GM12878 (cell line): ENCODE measurements around the gene NFIX. TPM values are rescaled to one million over a fixed set of nuclear protein-coding genes. Genes with fewer than 3 reads are reported as not detected.
A peak's percentile ranks its signal among the peaks of the same experiment; 100 is the strongest.

Experiments used
- ATAC-seq: fragments of 200-7000 bp; cut with Tn5 transposase; 3 replicates; pipeline ENCODE4 v1.9.1; 2020; ENCODE audit warnings: mild to moderate bottlenecking, moderate library complexity
- BruUV-seq: library from RNA; stranded (reverse); fragments of 400-500 nt; replicated peaks from 2 replicates; lab custom pipeline; 2021; lab: Mats Ljungman, UMichigan
- CTCF ChIA-PET: fragments of 300-600 bp; sonication (Branson Sonifier 250); formaldehyde crosslinking; extraction: SDS; loops from one replicate; lab custom pipeline; 2021; ENCODE audit warnings: inconsistent platforms; lab: Yijun Ruan, JAX
- POLR2A ChIA-PET: fragments of 350-600 bp; formaldehyde crosslinking; extraction: SDS; loops from one replicate; lab custom pipeline; 2021; ENCODE audit warnings: inconsistent platforms; lab: Charles Lee
- RAD21 ChIA-PET: fragments of 300-600 bp; sonication (Branson Sonifier 250); formaldehyde crosslinking; loops from one replicate; lab custom pipeline; 2023; ENCODE audit warnings: antibody characterized with exemption; ENCODE audit not compliant: unreplicated experiment; lab: Charles Lee
- SMC1A ChIA-PET: fragments of 300-600 bp; sonication (Branson Sonifier 250); formaldehyde crosslinking; loops from one replicate; lab custom pipeline; 2023; ENCODE audit not compliant: unreplicated experiment, uncharacterized antibody; lab: Charles Lee
- DNase-seq: peaks from one replicate; pipeline ENCODE4 v3.0.0-alpha.2; 2011; ENCODE audit warnings: low read depth, low spot score
- FAIRE-seq: peaks from 3 replicates; lab custom pipeline; 2011; peaks lifted over from hg19 to GRCh38; lab: Jason Lieb, UNC
- H2AFZ ChIP-seq: 2 replicates; pipeline ENCODE4 v1.6.0; 2011; ENCODE audit warnings: low read depth, low read length, control low read depth; ENCODE audit not compliant: control insufficient read depth
- H3K27ac ChIP-seq: 2 replicates; pipeline ENCODE4 v1.5.1; 2011; ENCODE audit warnings: control low read depth; ENCODE audit not compliant: control insufficient read depth, insufficient read depth
- H3K27me3 ChIP-seq, 2 experiments: replicated peaks in 1 of 2; 2 replicates each; pipeline versions ENCODE4 v1.6.0 to v1.6.1; 2011; ENCODE audit warnings: low read length in 1 of 2; ENCODE audit not compliant: control insufficient read depth in 2 of 2, insufficient read depth in 2 of 2
- H3K36me3 ChIP-seq, 2 experiments: 2 replicates each; pipeline ENCODE4 v1.5.1; 2011; ENCODE audit warnings: low read length in 1 of 2; ENCODE audit not compliant: control insufficient read depth in 2 of 2, insufficient read depth in 2 of 2
- H3K4me1 ChIP-seq: 2 replicates; pipeline ENCODE4 v1.6.1; 2011; ENCODE audit warnings: mild to moderate bottlenecking, low read length, moderate library complexity, mixed read lengths; ENCODE audit not compliant: control insufficient read depth, insufficient read depth
- H3K4me2 ChIP-seq: 2 replicates; pipeline ENCODE4 v1.6.0; 2011; ENCODE audit warnings: control low read depth; ENCODE audit not compliant: control insufficient read depth, insufficient read depth
- H3K4me3 ChIP-seq: fragments of 200-600 bp; sonication (generic); 2 replicates; pipeline ENCODE4 v1.5.1; 2016
- H3K79me2 ChIP-seq: 2 replicates; pipeline ENCODE4 v1.6.0; 2011; ENCODE audit warnings: low read length; ENCODE audit not compliant: control insufficient read depth, insufficient read depth
- H3K9ac ChIP-seq: 2 replicates; pipeline ENCODE4 v1.8.0; 2011; ENCODE audit warnings: low read length, control low read depth, mixed read lengths; ENCODE audit not compliant: control insufficient read depth, insufficient read depth
- H3K9me3 ChIP-seq: replicated peaks from 3 replicates; pipeline ENCODE4 v1.5.1; 2011; ENCODE audit warnings: mild to moderate bottlenecking, low read length; ENCODE audit not compliant: control insufficient read depth, insufficient read depth
- H4K20me1 ChIP-seq: 2 replicates; pipeline ENCODE4 v1.6.0; 2011; ENCODE audit not compliant: control insufficient read depth, insufficient read depth
- EED ChIP-seq: sonication (generic); IDR thresholded peaks from 2 replicates; pipeline ENCODE4 v1.6.1; 2016; ENCODE audit warnings: antibody characterized with exemption, low read depth
- ZSCAN29 ChIP-seq: fragments of 450-650 bp; IDR thresholded peaks from 2 replicates; pipeline ENCODE4 v1.6.1; 2017; ENCODE audit warnings: mild to moderate bottlenecking, moderate library complexity
- WGBS: methylation state at CpG from one replicate; pipeline ENCODE4 v1.1.6; 2016; ENCODE audit warnings: low lambda C conversion rate; ENCODE audit not compliant: insufficient replicate concordance, insufficient coverage; ENCODE audit errors: missing lambda C conversion rate; 5-methylcytosine and 5-hydroxymethylcytosine counted together
- in situ Hi-C: fragments of 300-500 bp; cut with MboI; formaldehyde crosslinking; loops from 9 replicates; pipeline ENCODE4 v1.14.3; 2018; ENCODE audit warnings: mixed read lengths
- intact Hi-C: fragments of 100-400 bp; cut with micrococcal nuclease; formaldehyde crosslinking; loops from one replicate; pipeline ENCODE4 v1.14.2; 2022; ENCODE audit not compliant: unreplicated experiment
- polyA plus RNA-seq, 11 experiments: library from polyadenylated mRNA; depleted of rRNA in 4 of 11; unstranded in 6 of 11; stranded (reverse) in 5 of 11; fragments of >200 nt; fragmentation: Nextera tagmentation in 4 of 11; fragmentation: Illumina TruSeq in 1 of 11; extraction: Ambion mirVana in 4 of 11; extraction: Trizol in 1 of 11; gene quantifications; 1 replicate in 1 of 11; 2 replicates in 10 of 11; pipeline versions ENCODE4 v1.2.1 to v1.2.3, GENCODE V29; 2011 to 2016; ENCODE audit warnings: inconsistent platforms in 2 of 11, missing spikeins in 2 of 11, low read depth in 1 of 11
- total RNA-seq, 4 experiments: library from RNA; depleted of rRNA in 3 of 4; stranded (reverse); fragments of >200 nt in 3 of 4; fragmentation: Illumina TruSeq in 1 of 4; extraction: Trizol in 1 of 4; gene quantifications; 2 replicates each; pipeline versions ENCODE4 v1.2.1 to v1.2.3, GENCODE V29; 2013 to 2021
- TF ChIP-seq, protein P1 (sequence below): fragments of 450-650 bp; IDR thresholded peaks from 2 replicates; pipeline ENCODE4 v1.6.1; 2017; ENCODE audit warnings: mild to moderate bottlenecking

The NFIX gene
- total and polyA plus RNA-seq, 10 of the 15 experiments (the other 5 are each of a cell fraction or from before 2014, with no cell fraction given): 0.02 to 2.2 (median 0.28) TPM

DNA sequence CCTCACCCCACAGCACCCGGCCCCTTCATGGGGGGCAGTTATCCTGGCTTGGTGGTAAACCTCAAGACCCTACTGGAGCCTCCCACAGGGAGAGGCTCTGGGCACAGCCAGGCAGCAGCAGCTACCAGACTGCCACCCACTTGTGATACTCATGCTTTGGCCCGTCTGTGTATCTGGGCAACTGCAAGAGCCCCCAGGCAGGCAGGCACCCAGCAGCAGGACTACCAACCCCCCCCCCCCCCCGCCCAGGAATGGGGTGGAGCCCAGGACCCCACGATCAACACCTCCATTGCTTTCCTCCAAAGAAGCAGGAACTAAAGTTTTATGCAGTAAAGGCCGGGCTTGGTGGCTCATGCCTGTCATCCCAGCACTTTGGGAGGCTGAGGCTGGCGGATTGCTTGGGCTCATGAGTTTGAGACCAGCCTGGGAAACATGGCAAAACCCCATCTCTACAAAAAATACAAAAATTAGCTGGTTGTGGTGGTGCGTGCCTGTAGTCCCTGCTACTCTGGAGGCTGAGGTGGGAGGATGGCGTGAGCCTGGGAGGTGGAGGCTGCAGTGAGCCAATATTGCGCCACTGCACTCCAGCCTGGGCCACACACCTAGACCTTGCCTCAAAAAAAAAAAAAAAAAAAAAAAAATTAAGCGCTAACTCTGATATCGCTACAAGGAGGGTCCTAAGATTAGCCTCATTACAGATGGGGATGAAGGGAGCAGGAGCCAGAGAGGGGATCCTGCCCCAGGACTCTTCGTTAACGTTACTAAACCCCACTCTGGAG is 108.5 kb downstream of the NFIX start:
- no TSS peak for BruUV-seq

More for the DNA sequence above, 108.5 kb downstream of the NFIX start:
- peak overlapping the region; percentile 99 for H3K4me2 ChIP-seq
- H3K4me3 ChIP-seq: peak overlapping the region; percentile 61; the same call in 1 of the 2 replicates
- peak; percentile 2 for ATAC-seq
- peaks cover 47% of the 10 kb centered on the region for H3K4me1 ChIP-seq
- H3K27ac ChIP-seq: peak overlapping the region; percentile 90
- intact Hi-C loops (loop anchor here (5.0 kb wide), 2 partner anchors 49 to 159 kb away; partner anchors contain the start of genes IER2 and STX10), in situ Hi-C loops (no loop called here)
- H3K36me3 ChIP-seq: peaks cover 0 to 2% of the 10 kb centered on the region in 2 experiments; a peak in 1 of 4 replicates
- H3K9ac ChIP-seq: peak overlapping the region; percentile 68
- FAIRE-seq: no peak
- no peaks in the 10 kb centered on the region for H4K20me1 ChIP-seq
- ChIA-PET SMC1A (interaction anchor here (0.6 to 2.0 kb wide), 6 partner anchors 14 to 131 kb away, joined by 3 to 6 read pairs (median 4); partner anchors contain the start of gene NACC1), RAD21 (interaction anchor here (0.5 to 3.3 kb wide), 9 partner anchors 9 to 1026 kb away, joined by 3 to 18 read pairs (median 3); no protein-coding TSS in a partner anchor), POLR2A (interaction anchor here (2.3 kb wide), 1 partner anchor 14 kb away, joined by 7 read pairs; the partner anchor contains the start of genes NACC1 and TRMT1), CTCF (interaction anchor here (0.8 to 3.8 kb wide), 14 partner anchors 10 to 240 kb away, joined by 3 to 13 read pairs (median 4); partner anchors contain the start of genes IER2 and STX10)
- 17% methylated on average over 11 of the region's 13 CpGs for WGBS
- H2AFZ ChIP-seq: no peak overlapping the region
- H3K27me3 ChIP-seq: no peaks in the 10 kb centered on the region; a peak in 1 of 4 replicates
- no peak for DNase-seq
- TF ChIP-seq ZSCAN29 (no peak), EED (peak; percentile 21; the same call in 1 of the 2 replicates)
- TF ChIP-seq, protein P1, sequence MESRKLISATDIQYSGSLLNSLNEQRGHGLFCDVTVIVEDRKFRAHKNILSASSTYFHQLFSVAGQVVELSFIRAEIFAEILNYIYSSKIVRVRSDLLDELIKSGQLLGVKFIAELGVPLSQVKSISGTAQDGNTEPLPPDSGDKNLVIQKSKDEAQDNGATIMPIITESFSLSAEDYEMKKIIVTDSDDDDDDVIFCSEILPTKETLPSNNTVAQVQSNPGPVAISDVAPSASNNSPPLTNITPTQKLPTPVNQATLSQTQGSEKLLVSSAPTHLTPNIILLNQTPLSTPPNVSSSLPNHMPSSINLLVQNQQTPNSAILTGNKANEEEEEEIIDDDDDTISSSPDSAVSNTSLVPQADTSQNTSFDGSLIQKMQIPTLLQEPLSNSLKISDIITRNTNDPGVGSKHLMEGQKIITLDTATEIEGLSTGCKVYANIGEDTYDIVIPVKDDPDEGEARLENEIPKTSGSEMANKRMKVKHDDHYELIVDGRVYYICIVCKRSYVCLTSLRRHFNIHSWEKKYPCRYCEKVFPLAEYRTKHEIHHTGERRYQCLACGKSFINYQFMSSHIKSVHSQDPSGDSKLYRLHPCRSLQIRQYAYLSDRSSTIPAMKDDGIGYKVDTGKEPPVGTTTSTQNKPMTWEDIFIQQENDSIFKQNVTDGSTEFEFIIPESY: peak; percentile 38; the same call in 1 of the 2 replicates
- H3K9me3 ChIP-seq: no peaks in the 10 kb centered on the region; the same call in 2 of the 3 replicates
- peaks cover 5% of the 10 kb centered on the region; the same call in 1 of the 2 replicates for H3K79me2 ChIP-seq
